BE2C (cell line): Measurements from ENCODE around the gene TRPC4.

ENCODE experiments used
- DNase-seq: peaks from one replicate; pipeline ENCODE4 v3.0.0-alpha.2; 2020
- H3K27me3 ChIP-seq: fragments of 250-450 bp; sonication (Bioruptor Pico); 2 replicates; pipeline ENCODE4 v1.5.1; 2020; ENCODE audit warnings: mild to moderate bottlenecking
- H3K36me3 ChIP-seq: fragments of 250-450 bp; sonication (Bioruptor Pico); 2 replicates; pipeline ENCODE4 v1.5.1; 2020; ENCODE audit warnings: mild to moderate bottlenecking
- H3K4me1 ChIP-seq: fragments of 250-450 bp; sonication (Bioruptor Pico); 2 replicates; pipeline ENCODE4 v1.5.1; 2020
- H3K4me3 ChIP-seq: 2 replicates; pipeline ENCODE4 v1.5.1; 2011; ENCODE audit warnings: low read depth, low read length
- H3K9me3 ChIP-seq: fragments of 250-450 bp; sonication (Bioruptor Pico); 2 replicates; pipeline ENCODE4 v1.5.1; 2020
- TF ChIP-seq, protein P1 (sequence below): IDR thresholded peaks from 2 replicates; pipeline ENCODE4 v1.5.1; 2012; ENCODE audit warnings: mild to moderate bottlenecking, low read depth, low read length

Gene TRPC4

GRCh38 chr13:37608750-37609339 lies 260.7 kb downstream of the TRPC4 start:
- H3K4me1 ChIP-seq: no peaks in the 10 kb centered on the region
- H3K27me3 ChIP-seq: no peaks in the 10 kb centered on the region
- H3K4me3 ChIP-seq: no peak overlapping the region
- no peaks in the 10 kb centered on the region for H3K9me3 ChIP-seq
- DNase-seq: no peak
- no peaks in the 10 kb centered on the region for H3K36me3 ChIP-seq
- TF ChIP-seq, protein P1, sequence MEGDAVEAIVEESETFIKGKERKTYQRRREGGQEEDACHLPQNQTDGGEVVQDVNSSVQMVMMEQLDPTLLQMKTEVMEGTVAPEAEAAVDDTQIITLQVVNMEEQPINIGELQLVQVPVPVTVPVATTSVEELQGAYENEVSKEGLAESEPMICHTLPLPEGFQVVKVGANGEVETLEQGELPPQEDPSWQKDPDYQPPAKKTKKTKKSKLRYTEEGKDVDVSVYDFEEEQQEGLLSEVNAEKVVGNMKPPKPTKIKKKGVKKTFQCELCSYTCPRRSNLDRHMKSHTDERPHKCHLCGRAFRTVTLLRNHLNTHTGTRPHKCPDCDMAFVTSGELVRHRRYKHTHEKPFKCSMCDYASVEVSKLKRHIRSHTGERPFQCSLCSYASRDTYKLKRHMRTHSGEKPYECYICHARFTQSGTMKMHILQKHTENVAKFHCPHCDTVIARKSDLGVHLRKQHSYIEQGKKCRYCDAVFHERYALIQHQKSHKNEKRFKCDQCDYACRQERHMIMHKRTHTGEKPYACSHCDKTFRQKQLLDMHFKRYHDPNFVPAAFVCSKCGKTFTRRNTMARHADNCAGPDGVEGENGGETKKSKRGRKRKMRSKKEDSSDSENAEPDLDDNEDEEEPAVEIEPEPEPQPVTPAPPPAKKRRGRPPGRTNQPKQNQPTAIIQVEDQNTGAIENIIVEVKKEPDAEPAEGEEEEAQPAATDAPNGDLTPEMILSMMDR: no peak

DNA sequence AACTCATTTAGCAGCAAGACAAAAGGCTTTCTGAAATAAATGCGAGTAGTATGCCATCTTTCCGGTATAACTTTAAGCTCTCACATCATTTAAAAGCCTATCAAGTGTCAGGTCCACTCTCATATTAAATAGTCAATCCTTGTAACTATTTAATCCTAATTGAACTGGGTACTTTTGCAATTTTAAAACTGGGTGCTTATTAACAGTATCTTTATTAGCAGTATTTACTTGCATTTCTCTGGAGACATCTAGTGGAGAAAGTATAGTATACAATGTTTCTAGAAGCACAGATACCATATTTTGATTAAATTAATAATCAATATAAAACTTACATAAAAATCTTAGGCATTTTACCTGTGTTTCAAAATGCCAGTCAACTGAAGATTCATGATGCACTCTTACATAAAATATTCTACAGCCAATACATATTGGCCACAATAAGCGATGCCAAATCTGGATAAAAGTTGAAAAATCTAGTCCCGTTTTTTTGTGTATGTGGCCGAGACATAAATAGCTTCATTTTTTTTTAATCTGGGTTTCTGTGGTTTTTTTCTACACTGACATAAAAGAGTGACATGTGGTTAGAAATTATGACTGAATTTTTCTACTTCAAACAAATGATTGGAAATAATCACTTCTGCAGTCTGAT lies 266.7 kb downstream of the TRPC4 start:
- TF ChIP-seq, protein P1: peak; percentile 25; the same call in 1 of the 2 replicates
- Histone ChIP-seq H3K27me3 (peaks cover 2% of the 10 kb centered on the region; the same call in 1 of the 2 replicates), H3K4me3 (no peak overlapping the region), H3K4me1 (no peaks in the 10 kb centered on the region), H3K36me3 (no peaks in the 10 kb centered on the region), H3K9me3 (no peaks in the 10 kb centered on the region)
- no peak for DNase-seq

DNA sequence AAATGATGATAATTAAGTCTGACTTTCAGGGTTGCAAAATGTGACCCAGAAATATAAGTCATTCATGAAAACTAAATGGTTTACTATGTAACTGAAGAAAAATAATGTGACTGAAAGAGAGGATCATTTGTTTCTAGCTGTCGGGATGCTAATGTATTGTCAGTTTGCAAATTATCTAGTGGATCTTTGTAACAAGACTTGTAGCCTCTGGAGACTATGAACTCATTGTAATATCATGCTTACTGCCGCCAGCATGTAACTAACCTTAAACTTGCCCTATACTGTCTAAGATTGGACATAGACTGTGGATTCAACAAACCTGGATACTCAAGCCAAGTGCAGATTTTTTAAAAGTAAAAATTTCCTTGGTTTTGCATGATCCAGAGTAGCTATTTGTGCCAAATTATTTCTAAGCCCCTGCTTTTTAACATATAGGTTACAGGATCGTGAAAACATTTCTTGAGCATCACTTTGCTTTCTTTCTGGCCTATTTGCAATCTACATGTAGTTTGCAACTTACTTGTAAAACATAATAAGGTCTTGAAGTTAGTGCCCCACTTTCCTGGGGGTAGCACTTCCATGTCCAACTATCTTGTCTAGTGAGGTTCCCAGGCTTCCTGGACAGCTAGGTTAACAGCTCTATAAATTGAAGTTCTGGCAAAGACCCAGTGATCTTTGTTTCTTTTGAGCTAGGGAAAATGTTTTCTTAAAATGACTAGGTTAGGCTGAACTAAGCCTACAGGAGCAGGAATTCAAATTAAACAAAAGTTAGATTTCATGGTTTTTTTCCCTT lies 267.7 kb downstream of the TRPC4 start:
- H3K27me3 ChIP-seq: peaks cover 2% of the 10 kb centered on the region; the same call in 1 of the 2 replicates
- no peaks in the 10 kb centered on the region for H3K9me3 ChIP-seq
- H3K4me3 ChIP-seq: no peak overlapping the region
- DNase-seq: no peak
- TF ChIP-seq, protein P1: no peak
- no peaks in the 10 kb centered on the region for H3K36me3 ChIP-seq
- no peaks in the 10 kb centered on the region for H3K4me1 ChIP-seq

- no peaks in the 10 kb centered on the region for H3K36me3 ChIP-seq
- H3K9me3 ChIP-seq: no peaks in the 10 kb centered on the region
- H3K4me1 ChIP-seq: no peaks in the 10 kb centered on the region
- TF ChIP-seq, protein P1: no peak
- peaks cover 2% of the 10 kb centered on the region; the same call in 1 of the 2 replicates for H3K27me3 ChIP-seq
- no peak for DNase-seq
- no peak overlapping the region for H3K4me3 ChIP-seq
Observed at GRCh38 chr13:37599519-37599918, 270.1 kb downstream of the TRPC4 start.

DNA sequence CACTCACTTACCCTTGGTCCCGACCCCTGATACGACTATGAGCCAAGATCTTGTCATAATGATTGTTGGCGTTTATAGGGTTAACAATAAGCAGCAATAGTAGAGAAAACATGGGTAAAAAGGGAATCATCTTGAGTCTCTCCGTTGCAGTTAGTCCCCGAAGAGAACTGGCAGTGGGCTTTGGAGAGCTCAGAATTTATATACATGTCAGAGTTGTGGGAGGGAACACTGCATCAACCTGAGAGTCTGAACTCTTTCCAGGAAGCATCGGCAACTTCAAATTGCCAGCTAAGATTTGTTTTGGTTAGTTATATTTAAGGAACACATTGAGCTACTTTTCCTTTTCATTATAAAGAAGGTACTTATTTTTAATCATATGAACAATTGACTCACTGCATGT lies 271.0 kb downstream of the TRPC4 start, which contains the start of gene POSTN:
POSTN (minus strand) TSS at position 172 of the 400 bp plus-strand sequence; CDS start at position 130, 42 bp downstream.
- TF ChIP-seq, protein P1: no peak
- H3K36me3 ChIP-seq: no peaks in the 10 kb centered on the region
- DNase-seq: no peak
- no peak within 1 kb of the TSS for H3K4me3 ChIP-seq
- no peaks in the 10 kb centered on the region for H3K9me3 ChIP-seq
- H3K4me1 ChIP-seq: no peaks in the 10 kb centered on the region
- peaks cover 2% of the 10 kb centered on the region; the same call in 1 of the 2 replicates for H3K27me3 ChIP-seq
